C4-2B (cell line): ENCODE results near the gene AP1M1.

Source experiments
- ZFX ChIP-seq: fragments of 450-650 bp; IDR thresholded peaks from 2 replicates; pipeline ENCODE4 v1.6.1; 2017
- TF ChIP-seq, protein P1 (sequence below): fragments of 450-650 bp; conservative IDR thresholded peaks from 2 replicates; pipeline ENCODE4 v1.5.1; 2017; ENCODE audit warnings: mild to moderate bottlenecking

DNA sequence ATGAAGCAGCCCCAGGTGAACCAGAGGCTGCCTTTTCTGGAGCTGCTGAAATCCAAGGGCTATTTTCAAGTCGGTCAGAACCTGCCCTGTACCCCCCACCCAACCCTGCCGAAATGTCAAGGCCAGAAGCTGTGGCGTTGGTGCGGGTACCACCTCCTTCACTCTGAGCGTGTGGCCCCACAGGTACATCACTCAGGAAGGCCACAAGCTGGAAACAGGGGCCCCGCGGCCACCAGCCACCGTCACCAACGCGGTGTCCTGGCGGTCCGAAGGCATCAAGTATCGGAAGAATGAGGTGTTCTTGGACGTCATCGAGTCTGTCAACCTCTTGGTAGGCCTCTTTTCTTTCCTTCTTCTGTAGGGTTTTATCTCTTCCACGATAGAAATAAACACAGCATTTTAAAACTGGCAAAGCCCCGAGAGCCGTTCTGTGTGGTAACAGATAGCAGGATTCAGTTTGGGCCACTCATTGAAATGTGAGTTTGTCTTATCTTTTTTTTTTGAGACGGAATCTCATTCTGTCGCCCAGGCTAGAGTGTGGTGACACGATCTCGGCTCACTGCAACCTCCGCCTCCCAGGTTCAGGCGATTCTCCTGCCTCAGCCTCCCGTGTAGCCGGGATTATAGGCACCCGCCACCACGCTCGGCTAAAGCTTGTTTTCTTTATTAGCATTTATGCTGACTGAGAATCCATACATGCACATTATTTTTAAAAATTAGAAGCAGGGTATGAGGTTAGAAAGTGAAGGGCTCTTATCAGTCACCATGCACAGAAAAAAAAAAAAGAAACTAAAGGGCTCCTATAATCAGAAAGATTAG lies 11.3 kb downstream of the AP1M1 start:
- TF ChIP-seq, protein P1, sequence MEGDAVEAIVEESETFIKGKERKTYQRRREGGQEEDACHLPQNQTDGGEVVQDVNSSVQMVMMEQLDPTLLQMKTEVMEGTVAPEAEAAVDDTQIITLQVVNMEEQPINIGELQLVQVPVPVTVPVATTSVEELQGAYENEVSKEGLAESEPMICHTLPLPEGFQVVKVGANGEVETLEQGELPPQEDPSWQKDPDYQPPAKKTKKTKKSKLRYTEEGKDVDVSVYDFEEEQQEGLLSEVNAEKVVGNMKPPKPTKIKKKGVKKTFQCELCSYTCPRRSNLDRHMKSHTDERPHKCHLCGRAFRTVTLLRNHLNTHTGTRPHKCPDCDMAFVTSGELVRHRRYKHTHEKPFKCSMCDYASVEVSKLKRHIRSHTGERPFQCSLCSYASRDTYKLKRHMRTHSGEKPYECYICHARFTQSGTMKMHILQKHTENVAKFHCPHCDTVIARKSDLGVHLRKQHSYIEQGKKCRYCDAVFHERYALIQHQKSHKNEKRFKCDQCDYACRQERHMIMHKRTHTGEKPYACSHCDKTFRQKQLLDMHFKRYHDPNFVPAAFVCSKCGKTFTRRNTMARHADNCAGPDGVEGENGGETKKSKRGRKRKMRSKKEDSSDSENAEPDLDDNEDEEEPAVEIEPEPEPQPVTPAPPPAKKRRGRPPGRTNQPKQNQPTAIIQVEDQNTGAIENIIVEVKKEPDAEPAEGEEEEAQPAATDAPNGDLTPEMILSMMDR, result no peak
- no peak for TF ChIP-seq ZFX
